Measurements from ENCODE around the gene PRKN.

PRKN gene

DNA sequence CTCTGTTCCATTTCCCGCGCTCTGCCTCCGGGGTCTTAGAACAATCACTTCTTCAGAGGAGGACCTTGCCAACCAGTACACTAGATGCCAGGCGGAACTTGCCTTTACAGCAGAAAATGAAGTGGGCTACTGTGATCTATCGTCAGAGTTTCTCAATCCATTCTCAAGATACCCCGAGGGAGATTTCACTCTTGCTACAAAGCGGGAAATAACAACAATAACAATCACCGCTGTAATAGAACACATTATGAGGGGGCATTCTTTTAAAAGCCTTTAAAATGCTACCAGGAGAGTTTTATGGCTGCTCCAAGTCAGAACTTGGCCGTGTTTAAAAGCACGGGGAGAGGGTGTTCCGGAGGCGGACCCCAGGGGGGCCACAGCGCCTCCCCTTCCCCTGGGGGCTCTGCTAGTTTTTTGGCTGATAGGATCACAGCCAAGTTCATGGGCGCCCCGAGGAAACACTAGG lies 836.7 kb downstream of the PRKN start:
- TF ChIP-seq GATA3 (IDR thresholded peaks at IDR 0.05; ENCODE audit: low read depth, low read length), result no peak
- TF ChIP-seq GATA2 (IDR thresholded peaks at IDR 0.05; ENCODE audit: low read depth, low read length), result no peak

DNA sequence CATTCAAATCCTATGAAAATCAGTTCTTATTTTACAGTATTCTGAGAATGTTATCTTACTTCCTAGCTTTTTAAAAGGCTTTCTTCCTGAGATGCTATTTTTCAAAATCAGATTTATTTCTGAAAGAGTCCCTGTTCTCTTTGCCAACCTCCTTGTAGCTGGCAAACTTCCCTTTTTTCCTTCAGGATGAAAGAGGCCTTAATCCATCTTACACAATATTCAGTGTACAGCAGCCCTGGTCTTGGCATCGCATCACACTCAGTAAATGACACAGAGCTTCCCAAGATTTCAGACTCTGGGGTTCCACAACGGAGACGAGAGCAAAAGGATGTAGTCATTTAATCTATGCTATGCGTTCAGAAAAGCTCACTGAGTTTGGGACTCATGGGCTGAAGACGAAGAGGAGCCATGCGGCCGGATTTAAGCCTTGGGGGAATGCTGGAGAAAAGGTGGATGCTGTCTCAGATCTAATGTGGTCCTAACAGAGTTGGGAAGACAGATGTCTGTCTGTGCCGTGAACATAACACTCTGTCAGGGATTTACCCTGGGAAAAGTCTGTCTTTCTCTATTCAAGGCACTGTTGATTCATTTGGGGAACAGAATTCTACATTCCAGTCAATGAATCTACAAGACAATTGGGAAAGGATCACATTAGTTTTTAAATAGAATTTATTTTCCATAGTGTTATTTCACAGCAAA lies 837.3 kb downstream of the PRKN start:
- no peak for TF ChIP-seq GATA3 (IDR thresholded peaks at IDR 0.05; ENCODE audit: low read depth, low read length)
- no peak for TF ChIP-seq GATA2 (IDR thresholded peaks at IDR 0.05; ENCODE audit: low read depth, low read length)

DNA sequence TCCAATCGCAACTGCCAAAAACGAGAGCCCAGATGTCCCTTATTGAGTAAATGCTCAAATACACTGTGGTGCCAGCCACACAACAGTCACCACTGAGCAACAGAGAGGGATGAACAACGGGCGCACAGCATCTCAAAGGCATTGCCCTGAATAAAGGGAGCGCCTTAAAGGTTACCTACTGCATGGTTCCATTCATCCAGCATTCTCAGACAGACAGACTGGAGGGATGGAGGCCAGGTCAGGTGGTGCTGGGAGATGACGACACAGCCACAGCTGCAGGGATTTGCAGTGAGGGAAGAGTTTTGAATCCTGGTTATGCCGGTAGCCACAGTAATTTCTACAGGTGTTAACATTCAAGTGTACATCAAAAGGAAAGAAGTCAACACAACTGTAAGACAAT lies 838.2 kb downstream of the PRKN start:
- TF ChIP-seq GATA2 (IDR thresholded peaks at IDR 0.05; ENCODE audit: low read depth, low read length) (no peak), GATA3 (IDR thresholded peaks at IDR 0.05; ENCODE audit: low read depth, low read length) (no peak)

DNA sequence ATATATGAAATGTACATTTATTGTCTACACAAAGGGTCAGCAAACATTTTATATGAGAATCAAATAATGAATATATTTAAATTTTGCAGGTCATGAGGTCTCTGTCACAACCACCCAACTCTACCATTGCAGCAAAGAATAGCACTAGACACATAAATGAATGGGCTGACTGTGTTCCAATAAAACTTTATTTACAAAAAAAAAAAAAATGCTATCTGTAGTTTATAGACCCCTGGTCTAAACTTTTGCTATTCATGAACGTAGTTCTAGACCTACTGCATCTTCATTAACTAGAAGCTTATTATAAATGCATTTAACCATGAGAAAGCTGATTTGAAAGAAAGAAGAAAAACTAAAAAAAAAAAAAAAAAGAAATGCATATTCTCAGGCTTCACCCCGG lies 842.8 kb downstream of the PRKN start:
- TF ChIP-seq GATA2 (IDR thresholded peaks at IDR 0.05; ENCODE audit: low read depth, low read length) (no peak), GATA3 (IDR thresholded peaks at IDR 0.05; ENCODE audit: low read depth, low read length) (no peak)

DNA sequence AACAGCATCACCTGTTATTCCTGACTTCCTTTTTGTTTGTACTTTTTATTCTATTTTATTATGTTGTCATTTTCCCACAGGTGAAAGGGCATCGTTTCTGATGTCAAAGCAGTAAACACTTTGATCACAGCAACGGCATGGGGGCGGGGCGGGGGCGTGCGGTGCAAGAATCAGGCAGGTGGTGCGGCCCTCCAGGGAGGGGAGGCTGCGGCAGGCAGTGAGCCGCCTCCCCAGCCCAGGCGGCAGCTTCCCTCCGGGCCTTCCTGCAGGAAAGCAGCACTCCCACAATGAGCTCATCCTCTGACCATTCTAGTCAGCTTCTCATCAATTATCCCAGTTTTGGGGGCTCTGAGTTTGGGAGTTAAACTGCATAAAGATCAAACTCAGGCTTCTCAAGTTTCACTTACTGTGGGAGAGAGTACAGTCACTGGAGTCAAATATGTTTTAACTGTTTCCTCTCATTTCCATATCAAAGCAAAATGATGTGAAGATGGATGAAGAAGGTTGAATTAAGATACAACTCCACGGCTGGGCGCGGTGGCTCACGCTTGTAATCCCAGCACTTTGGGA lies 845.3 kb downstream of the PRKN start:
- no peak for TF ChIP-seq GATA2 (IDR thresholded peaks at IDR 0.05; ENCODE audit: low read depth, low read length)
- no peak for TF ChIP-seq GATA3 (IDR thresholded peaks at IDR 0.05; ENCODE audit: low read depth, low read length)

DNA sequence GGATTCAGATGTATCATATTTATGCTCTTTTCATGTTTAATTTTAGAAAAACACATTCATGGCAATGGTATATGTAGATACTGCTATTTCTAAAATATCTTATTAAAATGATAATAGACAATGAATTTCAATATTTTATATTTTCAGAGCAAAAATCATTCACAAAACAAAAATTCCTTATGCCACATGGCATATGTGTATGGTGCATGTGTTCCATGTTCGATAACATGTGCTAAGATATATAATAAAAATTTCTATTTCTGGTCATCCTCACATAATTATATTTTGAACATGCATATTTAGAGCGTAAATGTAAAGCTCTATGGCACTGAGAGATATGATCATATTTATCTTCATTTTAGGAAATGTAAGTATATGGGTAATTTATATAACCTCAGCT lies 847.5 kb downstream of the PRKN start:
- TF ChIP-seq GATA2 (IDR thresholded peaks at IDR 0.05; ENCODE audit: low read depth, low read length) (no peak), GATA3 (IDR thresholded peaks at IDR 0.05; ENCODE audit: low read depth, low read length) (no peak)

DNA sequence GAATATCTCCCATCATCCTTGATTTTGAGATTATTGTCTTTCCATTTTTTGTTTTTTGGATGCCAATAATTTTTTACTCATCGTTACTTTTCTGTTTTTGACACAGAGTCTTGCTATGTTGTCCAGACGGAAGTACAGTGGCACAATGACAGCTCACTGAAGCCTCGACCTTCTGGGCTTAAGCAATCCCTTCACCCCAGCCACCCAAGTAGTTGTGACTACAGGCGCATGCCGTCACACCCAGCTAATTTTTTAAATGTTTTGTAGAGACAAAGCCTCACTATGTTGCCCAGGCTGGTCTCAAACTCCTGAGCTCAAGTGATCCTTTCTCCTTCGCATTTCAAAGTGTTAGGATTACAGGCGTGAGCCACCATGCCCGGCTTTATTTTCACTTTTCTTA lies 851.3 kb downstream of the PRKN start:
- TF ChIP-seq GATA3 (IDR thresholded peaks at IDR 0.05; ENCODE audit: low read depth, low read length) (no peak), GATA2 (IDR thresholded peaks at IDR 0.05; ENCODE audit: low read depth, low read length) (no peak)

DNA sequence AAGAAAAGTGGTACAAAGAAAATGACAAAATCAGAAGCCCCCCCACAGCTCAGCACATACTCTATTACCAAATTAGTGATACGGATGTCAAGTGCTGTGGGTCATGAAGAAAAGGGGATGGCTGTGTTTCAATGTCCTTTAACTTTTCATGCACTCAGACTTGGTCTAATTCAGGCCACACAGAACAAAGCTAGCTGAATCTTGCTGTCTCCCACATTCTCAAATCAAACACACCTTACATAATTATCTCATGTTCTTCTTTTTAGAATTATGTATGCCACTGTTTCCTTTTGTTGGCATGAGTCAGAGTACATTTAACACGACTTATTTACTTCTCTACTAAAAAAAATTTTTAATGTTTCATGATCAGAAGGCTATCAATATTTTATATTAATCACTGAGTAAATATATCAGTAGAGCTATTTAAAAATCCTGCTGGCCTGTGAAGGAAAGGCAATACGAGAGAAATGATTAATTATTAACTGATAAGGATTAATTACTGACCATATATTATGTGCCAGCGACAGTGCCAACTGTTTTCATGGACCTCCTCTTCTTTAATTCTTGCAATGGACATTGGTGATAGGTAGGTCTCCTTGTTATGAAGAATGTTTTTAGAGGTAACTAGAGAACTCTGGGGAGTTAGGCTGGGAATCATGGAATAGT lies 857.2 kb downstream of the PRKN start:
- TF ChIP-seq GATA3 (IDR thresholded peaks at IDR 0.05; ENCODE audit: low read depth, low read length), result no peak
- TF ChIP-seq GATA2 (IDR thresholded peaks at IDR 0.05; ENCODE audit: low read depth, low read length), result no peak

DNA sequence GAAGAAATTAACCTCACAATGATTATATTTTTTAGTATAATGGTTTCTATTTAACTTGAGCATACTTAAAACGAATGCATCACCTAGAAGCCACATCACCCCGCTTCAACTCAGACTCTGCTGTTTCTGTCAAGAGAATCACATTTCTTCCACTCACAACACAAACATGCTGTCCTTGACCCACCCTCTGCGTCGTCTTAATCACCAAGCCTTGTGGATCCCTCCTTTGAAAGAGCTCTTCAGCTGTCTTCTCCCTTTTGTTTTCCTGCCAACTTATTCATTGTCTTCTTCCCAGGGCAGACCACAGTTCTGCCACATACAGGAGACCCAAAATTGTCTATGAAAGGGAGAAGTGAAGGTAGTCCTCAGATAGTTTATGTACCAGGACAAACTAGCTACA lies 858.1 kb downstream of the PRKN start:
- TF ChIP-seq GATA2 (IDR thresholded peaks at IDR 0.05; ENCODE audit: low read depth, low read length) (no peak), GATA3 (IDR thresholded peaks at IDR 0.05; ENCODE audit: low read depth, low read length) (no peak)

DNA sequence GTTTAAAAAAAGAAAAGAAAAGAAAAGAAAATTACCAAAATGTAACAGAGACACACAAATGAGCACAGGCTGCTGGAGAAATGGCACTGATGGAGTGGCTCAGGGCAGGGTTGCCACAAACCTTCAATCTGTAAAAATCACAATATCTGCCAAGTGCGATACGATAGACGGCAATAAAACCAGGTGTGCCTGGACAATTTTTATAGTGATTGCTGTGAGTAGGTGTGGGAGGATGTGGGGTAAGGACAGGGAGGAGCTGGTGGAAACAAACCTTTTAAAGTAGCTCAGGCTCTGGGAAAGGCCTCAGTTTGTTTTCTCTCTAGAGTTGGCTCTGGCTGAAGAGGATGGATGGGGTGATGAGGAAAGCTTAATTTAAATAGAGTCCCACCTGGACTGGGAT lies 861.0 kb downstream of the PRKN start:
- TF ChIP-seq GATA2 (IDR thresholded peaks at IDR 0.05; ENCODE audit: low read depth, low read length), result no peak

DNA sequence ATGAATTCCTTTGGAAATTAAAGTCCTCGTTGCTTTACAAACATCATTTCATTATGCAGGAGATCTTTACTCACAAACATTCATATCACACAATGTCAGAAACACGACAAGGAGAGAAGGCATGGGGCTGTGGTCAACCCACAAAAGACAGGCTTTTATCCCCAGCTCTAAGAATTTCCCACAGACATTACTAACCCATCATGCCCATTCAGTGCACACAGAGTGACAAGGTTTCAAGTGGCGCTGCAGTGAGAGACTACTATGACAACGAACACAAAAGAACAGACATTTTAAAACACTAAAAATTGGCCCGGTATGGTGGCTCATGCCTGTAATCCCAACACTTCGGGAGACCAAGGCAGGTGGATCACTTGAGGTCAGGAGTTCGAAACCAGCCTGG lies 873.9 kb downstream of the PRKN start:
- TF ChIP-seq GATA3 (IDR thresholded peaks at IDR 0.05; ENCODE audit: low read depth, low read length), result no peak
- no peak for TF ChIP-seq GATA2 (IDR thresholded peaks at IDR 0.05; ENCODE audit: low read depth, low read length)

DNA sequence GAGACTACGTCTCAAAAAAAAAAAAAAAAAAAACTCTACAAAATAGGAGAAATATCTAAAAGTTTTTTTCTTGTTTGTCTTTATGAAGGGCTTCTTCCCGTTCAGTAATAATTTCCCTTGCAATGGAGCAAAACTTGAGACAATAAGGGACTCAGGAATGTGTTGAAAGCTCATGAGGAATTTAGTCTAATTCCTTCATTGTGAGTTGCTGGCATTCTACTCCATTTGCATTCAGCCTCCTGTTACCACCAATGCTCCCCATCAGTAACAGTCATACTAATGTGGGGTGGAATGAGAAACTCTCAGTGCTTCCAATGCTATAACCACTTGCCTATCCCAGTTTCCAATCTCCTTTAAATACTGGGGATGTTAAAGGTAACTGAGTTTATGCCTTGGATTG lies 877.0 kb downstream of the PRKN start:
- TF ChIP-seq GATA3 (IDR thresholded peaks at IDR 0.05; ENCODE audit: low read depth, low read length), result no peak
- no peak for TF ChIP-seq GATA2 (IDR thresholded peaks at IDR 0.05; ENCODE audit: low read depth, low read length)

DNA sequence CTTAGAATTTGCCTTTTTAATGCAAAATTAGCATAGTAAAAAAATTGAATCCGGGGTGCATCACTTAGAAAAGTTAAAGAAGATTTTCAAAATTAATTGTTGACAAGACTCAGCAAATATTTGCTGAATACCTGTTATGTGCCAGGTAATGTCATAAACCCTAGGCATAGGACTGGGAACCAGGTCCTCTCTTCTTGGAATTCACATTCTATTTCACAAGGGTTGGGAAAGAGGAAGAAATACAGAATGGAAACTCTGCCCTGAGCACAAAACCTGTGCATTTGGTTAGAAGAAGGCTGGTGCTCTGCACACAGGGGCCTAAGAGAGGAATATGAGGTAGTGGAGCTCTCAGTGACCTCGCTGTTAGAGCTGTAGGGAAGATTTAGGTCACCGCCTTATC lies 879.9 kb downstream of the PRKN start:
- TF ChIP-seq GATA2 (IDR thresholded peaks at IDR 0.05; ENCODE audit: low read depth, low read length), result no peak
- TF ChIP-seq GATA3 (IDR thresholded peaks at IDR 0.05; ENCODE audit: low read depth, low read length), result no peak

DNA sequence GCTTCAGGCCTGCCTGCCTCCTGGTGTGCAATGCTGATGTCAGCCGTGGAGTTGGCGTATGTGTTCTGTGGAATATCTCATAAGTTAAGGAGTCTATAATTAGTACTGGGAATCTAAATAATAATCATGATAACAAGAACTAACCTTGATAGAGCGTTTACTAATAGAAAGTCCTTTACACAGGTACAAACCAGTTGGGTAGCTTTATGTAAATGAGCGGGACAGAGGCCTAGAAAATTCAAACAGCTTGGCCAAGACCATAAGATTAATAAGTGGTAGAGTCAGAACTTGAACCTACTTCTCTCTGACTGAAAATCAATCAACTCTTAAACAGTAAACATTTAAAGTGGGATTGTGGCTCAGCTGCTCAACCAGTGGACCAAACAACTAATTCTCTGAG lies 882.8 kb downstream of the PRKN start:
- no peak for TF ChIP-seq GATA3 (IDR thresholded peaks at IDR 0.05; ENCODE audit: low read depth, low read length)
- TF ChIP-seq GATA2 (IDR thresholded peaks at IDR 0.05; ENCODE audit: low read depth, low read length), result no peak

DNA sequence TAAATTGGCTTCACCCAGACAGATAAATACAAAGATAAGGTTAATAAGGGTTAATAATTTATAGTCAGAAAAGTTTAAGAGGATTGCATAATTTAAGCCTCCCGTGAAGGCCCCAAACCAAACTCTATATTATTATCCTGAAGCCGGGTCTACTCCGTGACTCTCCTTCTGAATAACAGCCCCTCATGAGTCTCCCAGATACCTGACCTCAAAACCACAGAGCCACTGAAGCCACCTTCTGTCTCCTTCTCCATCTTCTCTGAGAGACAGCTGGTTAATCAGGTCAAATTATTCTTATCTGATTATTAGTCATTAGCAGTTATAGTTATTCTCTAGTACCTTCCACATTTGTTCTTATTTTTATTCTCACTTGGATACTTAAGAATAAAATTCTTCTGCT lies 884.5 kb downstream of the PRKN start:
- TF ChIP-seq GATA2 (IDR thresholded peaks at IDR 0.05; ENCODE audit: low read depth, low read length), result no peak
- TF ChIP-seq GATA3 (IDR thresholded peaks at IDR 0.05; ENCODE audit: low read depth, low read length), result no peak
